Measurements from ENCODE around the gene PAK3. TPM values are rescaled to one million over a fixed set of nuclear protein-coding genes. Genes with fewer than 3 reads are reported as not detected.

Gene PAK3
- polyA plus RNA-seq, 3 donors: not detected

GRCh38 chrX:111123606-111124179, 27.7 kb downstream of the PAK3 start:
- intact Hi-C loops (cut with micrococcal nuclease): no loop called here
- H3K27ac ChIP-seq (ENCODE audit: low read depth in 1 of 2, low read length in 2 of 2): no peak overlapping the region
- no peak overlapping the region for H3K27ac Mint-ChIP-seq

GRCh38 chrX:111124418-111124817, 28.4 kb downstream of the PAK3 start:
- WGBS (ENCODE audit: insufficient coverage): 50% methylated on average over 2 of the region's 2 CpGs
- Histone ChIP-seq H3K9ac (ENCODE audit: insufficient read depth, low read length, poor library complexity, severe bottlenecking) (no peak overlapping the region), H2AFZ (ENCODE audit: insufficient read depth, low read depth, low read length, poor library complexity, severe bottlenecking) (no peak overlapping the region), H3K27me3 (ENCODE audit: control insufficient read depth in 2 of 2, insufficient read depth in 2 of 2, low read length in 2 of 2) (peaks cover 0 to 2% of the 10 kb centered on the region in 2 donors), H3K9me3 (replicated peaks in 1 of 2; ENCODE audit: control insufficient read depth in 1 of 2, insufficient read depth in 1 of 2, low read length in 2 of 2) (no peaks in the 10 kb centered on the region), H4K20me1 (ENCODE audit: insufficient read depth, low read length) (no peaks in the 10 kb centered on the region), H3K4me2 (replicated peaks; ENCODE audit: extremely low read depth, low read length, poor library complexity, severe bottlenecking) (no peak overlapping the region), H3K27ac (ENCODE audit: low read depth in 1 of 2, low read length in 2 of 2) (no peak overlapping the region), H3K36me3 (replicated peaks in 1 of 2; ENCODE audit: control insufficient read depth in 1 of 2, insufficient read depth in 2 of 2, low read length in 2 of 2) (no peaks in the 10 kb centered on the region), H3K4me1 (ENCODE audit: control insufficient read depth in 1 of 2, insufficient read depth in 2 of 2, low read length in 2 of 2) (no peaks in the 10 kb centered on the region), H3K79me2 (ENCODE audit: insufficient read depth, low read length) (no peaks in the 10 kb centered on the region), H3K4me3 (replicated peaks in 1 of 3; ENCODE audit: low read depth in 2 of 3, low read length in 3 of 3) (no peak overlapping the region)
- intact Hi-C loops (cut with micrococcal nuclease): no loop called here
- Mint-ChIP-seq H3K4me1 (peaks cover 8% of the 10 kb centered on the region), H3K9me3 (peaks cover 0 to 2% (median 0%) of the 10 kb centered on the region in 7 donors), H3K27ac (no peak overlapping the region), H3K36me3 (no peaks in the 10 kb centered on the region), H3K27me3 (ENCODE audit: low read depth in 3 of 3) (peaks cover 0 to 8% (median 0%) of the 10 kb centered on the region in 3 donors), H3K4me3 (no peak overlapping the region)
- DNase-seq: no peak
- no peak for TF ChIP-seq CTCF (IDR thresholded peaks at IDR 0.05)

More at GRCh38 chrX:111123606-111124179, 27.7 kb downstream of the PAK3 start:
- Histone ChIP-seq H3K36me3 (replicated peaks in 1 of 2; ENCODE audit: control insufficient read depth in 1 of 2, insufficient read depth in 2 of 2, low read length in 2 of 2) (no peaks in the 10 kb centered on the region), H3K4me3 (replicated peaks in 1 of 3; ENCODE audit: low read depth in 2 of 3, low read length in 3 of 3) (no peak overlapping the region), H3K4me1 (ENCODE audit: control insufficient read depth in 1 of 2, insufficient read depth in 2 of 2, low read length in 2 of 2) (no peaks in the 10 kb centered on the region), H4K20me1 (ENCODE audit: insufficient read depth, low read length) (no peaks in the 10 kb centered on the region), H2AFZ (ENCODE audit: insufficient read depth, low read depth, low read length, poor library complexity, severe bottlenecking) (no peak overlapping the region), H3K9me3 (replicated peaks in 1 of 2; ENCODE audit: control insufficient read depth in 1 of 2, insufficient read depth in 1 of 2, low read length in 2 of 2) (no peaks in the 10 kb centered on the region), H3K79me2 (ENCODE audit: insufficient read depth, low read length) (no peaks in the 10 kb centered on the region), H3K4me2 (replicated peaks; ENCODE audit: extremely low read depth, low read length, poor library complexity, severe bottlenecking) (no peak overlapping the region), H3K27me3 (ENCODE audit: control insufficient read depth in 2 of 2, insufficient read depth in 2 of 2, low read length in 2 of 2) (no peaks in the 10 kb centered on the region), H3K9ac (ENCODE audit: insufficient read depth, low read length, poor library complexity, severe bottlenecking) (no peak overlapping the region)
- no peak overlapping the region for H3K4me3 Mint-ChIP-seq
- peaks cover 8% of the 10 kb centered on the region for H3K4me1 Mint-ChIP-seq
- no peaks in the 10 kb centered on the region for H3K36me3 Mint-ChIP-seq
- WGBS (ENCODE audit: insufficient coverage): no CpG with 5 or more reads among the region's 2 CpGs
- no peak for DNase-seq
- no peak for TF ChIP-seq CTCF (IDR thresholded peaks at IDR 0.05)
- H3K9me3 Mint-ChIP-seq: peaks cover 0 to 2% (median 0%) of the 10 kb centered on the region in 7 donors
- H3K27me3 Mint-ChIP-seq (ENCODE audit: low read depth in 3 of 3): peaks cover 0 to 8% (median 0%) of the 10 kb centered on the region in 3 donors
